Endothelial cell of umbilical vein (primary cell): ENCODE results near the gene ARHGAP15. TPM values are rescaled to one million over a fixed set of nuclear protein-coding genes. Genes with fewer than 3 reads are reported as not detected.

Experiments
- BruUV-seq: library from RNA; stranded (reverse); fragments of 400-500 nt; replicated peaks from 2 replicates; lab custom pipeline; 2021; lab: Mats Ljungman, UMichigan
- CTCF ChIA-PET: fragments of 300-600, 350-600 bp; sonication (Branson Sonifier 250); formaldehyde crosslinking; loops from one replicate; lab custom pipeline; 2021; ENCODE audit warnings: antibody characterized with exemption, inconsistent platforms; lab: Charles Lee
- POLR2A ChIA-PET: fragments of 300-600, 350-600 bp; sonication (Branson Sonifier 250); formaldehyde crosslinking; loops from one replicate; lab custom pipeline; 2021; ENCODE audit warnings: antibody characterized with exemption, inconsistent platforms; lab: Charles Lee
- DNase-seq: peaks from one replicate; pipeline ENCODE4 v3.0.0-alpha.2; 2011; ENCODE audit warnings: low read depth, low spot score
- FAIRE-seq: peaks from 2 replicates; lab custom pipeline; 2011; peaks lifted over from hg19 to GRCh38; lab: Jason Lieb, UNC
- H2AFZ ChIP-seq: 2 replicates; pipeline ENCODE4 v1.6.0; 2012; ENCODE audit warnings: low read depth, low read length, control low read depth, inconsistent platforms
- H3K27ac ChIP-seq: 2 replicates; pipeline ENCODE4 v1.5.1; 2011; ENCODE audit warnings: low read depth, mild to moderate bottlenecking, control low read depth, low read length, moderate library complexity; ENCODE audit not compliant: insufficient read depth
- H3K27me3 ChIP-seq, 2 experiments: 2 replicates each; pipeline versions ENCODE4 v1.6.0 to v1.6.1; 2011; ENCODE audit warnings: low read length in 2 of 2, mixed read lengths in 1 of 2; ENCODE audit not compliant: control insufficient read depth in 2 of 2, insufficient read depth in 2 of 2
- H3K36me3 ChIP-seq, 2 experiments: 2 replicates in 1 of 2; 3 replicates in 1 of 2; pipeline ENCODE4 v1.5.1; 2011; ENCODE audit warnings: low read length in 2 of 2, mild to moderate bottlenecking in 1 of 2, moderate library complexity in 1 of 2; ENCODE audit not compliant: control insufficient read depth in 2 of 2, insufficient read depth in 2 of 2; ENCODE audit errors: extremely low read depth in 1 of 2
- H3K4me1 ChIP-seq: 3 replicates; pipeline ENCODE4 v1.5.1; 2011; ENCODE audit warnings: mild to moderate bottlenecking, low read length; ENCODE audit not compliant: control insufficient read depth, insufficient read depth; ENCODE audit errors: extremely low read depth
- H3K4me2 ChIP-seq: 2 replicates; pipeline ENCODE4 v1.6.1; 2011; ENCODE audit warnings: low read length, control low read depth, mixed read lengths; ENCODE audit not compliant: insufficient read depth
- H3K4me3 ChIP-seq, 3 experiments: fragments of 200-600 bp in 1 of 3; sonication (generic), shearing (Covaris generic) in 1 of 3; replicated peaks in 1 of 3; 2 replicates each; pipeline ENCODE4 v1.5.1; 2011 to 2016; ENCODE audit warnings: control low read depth in 3 of 3, low read length in 3 of 3, mild to moderate bottlenecking in 2 of 3, inconsistent platforms in 1 of 3, low read depth in 1 of 3, moderate library complexity in 1 of 3; ENCODE audit not compliant: insufficient read depth in 1 of 3
- H3K79me2 ChIP-seq: 2 replicates; pipeline ENCODE4 v1.6.0; 2012; ENCODE audit warnings: low read length, inconsistent platforms; ENCODE audit not compliant: control insufficient read depth, insufficient read depth
- H3K9ac ChIP-seq: replicated peaks from 2 replicates; pipeline ENCODE3; 2011; ENCODE audit warnings: low read length, control low read depth; ENCODE audit not compliant: insufficient read depth; ENCODE audit errors: extremely low read depth
- H3K9me1 ChIP-seq: replicated peaks from 3 replicates; pipeline ENCODE4 v1.6.0; 2011; ENCODE audit warnings: mild to moderate bottlenecking, low read length; ENCODE audit not compliant: control insufficient read depth, insufficient read depth; ENCODE audit errors: extremely low read depth
- H3K9me3 ChIP-seq: replicated peaks from 2 replicates; pipeline ENCODE4 v1.5.1; 2012; ENCODE audit warnings: low read length, inconsistent platforms; ENCODE audit not compliant: control insufficient read depth, insufficient read depth
- H4K20me1 ChIP-seq: replicated peaks from 2 replicates; pipeline ENCODE3; 2011; ENCODE audit warnings: mild to moderate bottlenecking, low read length; ENCODE audit not compliant: control insufficient read depth, insufficient read depth; ENCODE audit errors: extremely low read depth
- EZH2 ChIP-seq: IDR thresholded peaks from 2 replicates; pipeline ENCODE4 v1.6.1; 2012; ENCODE audit warnings: borderline replicate concordance, low read depth, mild to moderate bottlenecking, moderate library complexity, low read length, inconsistent platforms; ENCODE audit not compliant: severe bottlenecking
- FOS ChIP-seq: IDR thresholded peaks from 2 replicates; pipeline ENCODE4 v1.6.1; 2011; ENCODE audit warnings: mild to moderate bottlenecking, low read length, moderate library complexity, borderline replicate concordance; ENCODE audit not compliant: insufficient read depth
- GATA2 ChIP-seq: IDR thresholded peaks from 2 replicates; pipeline ENCODE4 v1.7.0; 2011; ENCODE audit warnings: low read depth, mild to moderate bottlenecking, moderate library complexity, mixed read lengths, low read length; ENCODE audit not compliant: insufficient read length, insufficient read depth
- JUN ChIP-seq: IDR thresholded peaks from 2 replicates; pipeline ENCODE4 v1.6.1; 2011; ENCODE audit warnings: borderline replicate concordance, low read depth; ENCODE audit not compliant: insufficient read length, insufficient read depth
- MYC ChIP-seq: IDR thresholded peaks from one replicate; pipeline ENCODE4 v1.6.1; 2011; ENCODE audit warnings: mild to moderate bottlenecking, low read depth, low read length
- POLR2A ChIP-seq: IDR thresholded peaks from 2 replicates; pipeline ENCODE4 v1.6.1; 2012; ENCODE audit warnings: low read depth, mild to moderate bottlenecking, control low read depth, low read length
- POLR2AphosphoS5 ChIP-seq: IDR thresholded peaks from 2 replicates; pipeline ENCODE4 v1.6.1; 2012; ENCODE audit warnings: low read depth, mild to moderate bottlenecking, control low read depth, low read length, moderate library complexity; ENCODE audit not compliant: insufficient read depth
- dilution Hi-C: fragments of 300-500 bp; cut with MboI; formaldehyde crosslinking; loops from one replicate; pipeline ENCODE4 v1.15.0; 2019; ENCODE audit warnings: low sequenced_read_pairs; ENCODE audit not compliant: extremely low pct_ligation_motif_present
- intact Hi-C: fragments of 100-400 bp; cut with micrococcal nuclease; formaldehyde crosslinking; loops from one replicate; pipeline ENCODE4 v1.10.0; 2022
- polyA plus RNA-seq, 4 experiments: library from polyadenylated mRNA; depleted of rRNA in 3 of 4; stranded (reverse) in 3 of 4; unstranded in 1 of 4; fragments of >200 nt; gene quantifications; 2 replicates each; pipeline versions ENCODE4 v1.2.1 to v1.2.3, GENCODE V29; 2011 to 2012; ENCODE audit warnings: missing spikeins in 1 of 4
- total RNA-seq: library from RNA; stranded (reverse); gene quantifications from 2 replicates; pipeline ENCODE4 v1.2.3, GENCODE V29; 2021
- TF ChIP-seq, protein P1 (sequence below): IDR thresholded peaks from 2 replicates; pipeline ENCODE4 v1.6.1; 2011; ENCODE audit not compliant: insufficient read depth, insufficient read length
- TF ChIP-seq, protein P2 (sequence below), 2 donors: IDR thresholded peaks; 1 replicate in 1 of 2; 2 replicates in 1 of 2; pipeline ENCODE4 v1.5.1; 2011; ENCODE audit warnings: low read length in 2 of 2, mild to moderate bottlenecking in 2 of 2, moderate library complexity in 2 of 2, control low read depth in 1 of 2, inconsistent platforms in 1 of 2, low read depth in 1 of 2; ENCODE audit not compliant: insufficient read depth in 1 of 2; ENCODE audit errors: extremely low read depth in 1 of 2

ARHGAP15 gene
- total and polyA plus RNA-seq, 2 donors (not counting 3 experiments of a cell fraction or from before 2014, with no cell fraction given), result not detected

DNA sequence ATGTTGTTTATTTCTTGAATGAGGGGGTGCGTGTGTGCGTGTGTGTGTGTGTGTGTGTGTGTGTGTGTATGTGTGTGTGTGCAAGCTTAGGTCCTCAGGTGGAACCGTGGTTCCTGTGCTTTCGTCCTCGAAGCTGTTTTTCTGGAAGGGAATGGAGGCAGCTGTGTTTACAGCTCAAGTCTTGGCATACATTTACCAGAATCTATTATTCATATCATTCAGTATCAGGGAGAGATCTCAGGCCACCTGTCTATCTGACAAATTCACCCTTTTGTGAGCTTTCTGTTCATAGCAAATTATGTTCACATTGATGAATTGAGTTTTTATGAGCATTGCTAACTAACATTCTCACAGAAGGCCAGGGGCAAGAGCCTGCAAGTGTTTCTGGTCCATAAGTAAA, 550.4 kb downstream of the ARHGAP15 start:
- FAIRE-seq (no peak), DNase-seq (no peak)
- Histone ChIP-seq H3K9ac (no peak overlapping the region), H3K4me3 (no peak overlapping the region), H3K79me2 (no peaks in the 10 kb centered on the region), H2AFZ (no peak overlapping the region), H3K9me1 (no peaks in the 10 kb centered on the region), H3K4me2 (no peak overlapping the region), H3K27ac (no peak overlapping the region), H4K20me1 (no peaks in the 10 kb centered on the region), H3K36me3 (no peaks in the 10 kb centered on the region), H3K4me1 (no peaks in the 10 kb centered on the region), H3K27me3 (no peaks in the 10 kb centered on the region), H3K9me3 (no peaks in the 10 kb centered on the region)
- no TSS peak for BruUV-seq
- dilution Hi-C loops (no loop called here), intact Hi-C loops (no loop called here)
- ChIA-PET POLR2A (no interaction called here), CTCF (interaction anchor here (0.7 to 1.6 kb wide), 2 partner anchors 15 to 1187 kb away, joined by 3 to 5 read pairs; no protein-coding TSS in a partner anchor)
- TF ChIP-seq POLR2A (no peak), JUN (no peak), MYC (no peak)

DNA sequence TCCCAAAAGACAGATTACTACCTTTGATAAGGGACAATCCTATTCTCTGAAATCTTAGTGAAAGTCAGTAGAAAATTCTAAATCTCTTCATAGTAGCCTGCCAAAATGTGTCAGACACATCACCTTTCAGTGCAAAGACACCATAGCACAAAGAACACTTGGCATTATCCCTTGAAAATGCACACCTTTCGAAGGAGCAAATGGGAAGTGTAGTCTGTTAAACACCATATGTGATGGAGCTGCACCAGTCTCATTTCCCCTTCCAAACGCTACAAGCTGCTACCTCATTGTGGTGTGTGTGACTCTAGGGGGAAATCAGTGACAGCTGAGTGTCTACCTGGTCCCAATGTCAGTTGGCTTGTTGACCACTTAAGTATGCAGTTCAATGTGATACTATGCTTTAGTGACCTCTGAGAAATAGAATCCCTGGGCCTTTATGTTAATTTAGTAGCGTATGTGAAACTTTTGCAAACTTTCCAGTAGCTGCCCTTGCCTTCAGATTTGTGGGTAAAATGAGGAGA, 551.7 kb downstream of the ARHGAP15 start:
- no peaks in the 10 kb centered on the region for H3K9me3 ChIP-seq
- H4K20me1 ChIP-seq, result no peaks in the 10 kb centered on the region
- dilution Hi-C loops (no loop called here), intact Hi-C loops (no loop called here)
- no peaks in the 10 kb centered on the region for H3K36me3 ChIP-seq
- TF ChIP-seq POLR2A (no peak), JUN (no peak), GATA2 (no peak), POLR2AphosphoS5 (no peak), FOS (no peak), MYC (no peak), EZH2 (no peak)
- TF ChIP-seq, protein P1, sequence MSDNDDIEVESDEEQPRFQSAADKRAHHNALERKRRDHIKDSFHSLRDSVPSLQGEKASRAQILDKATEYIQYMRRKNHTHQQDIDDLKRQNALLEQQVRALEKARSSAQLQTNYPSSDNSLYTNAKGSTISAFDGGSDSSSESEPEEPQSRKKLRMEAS, result no peak
- TF ChIP-seq, protein P2, sequence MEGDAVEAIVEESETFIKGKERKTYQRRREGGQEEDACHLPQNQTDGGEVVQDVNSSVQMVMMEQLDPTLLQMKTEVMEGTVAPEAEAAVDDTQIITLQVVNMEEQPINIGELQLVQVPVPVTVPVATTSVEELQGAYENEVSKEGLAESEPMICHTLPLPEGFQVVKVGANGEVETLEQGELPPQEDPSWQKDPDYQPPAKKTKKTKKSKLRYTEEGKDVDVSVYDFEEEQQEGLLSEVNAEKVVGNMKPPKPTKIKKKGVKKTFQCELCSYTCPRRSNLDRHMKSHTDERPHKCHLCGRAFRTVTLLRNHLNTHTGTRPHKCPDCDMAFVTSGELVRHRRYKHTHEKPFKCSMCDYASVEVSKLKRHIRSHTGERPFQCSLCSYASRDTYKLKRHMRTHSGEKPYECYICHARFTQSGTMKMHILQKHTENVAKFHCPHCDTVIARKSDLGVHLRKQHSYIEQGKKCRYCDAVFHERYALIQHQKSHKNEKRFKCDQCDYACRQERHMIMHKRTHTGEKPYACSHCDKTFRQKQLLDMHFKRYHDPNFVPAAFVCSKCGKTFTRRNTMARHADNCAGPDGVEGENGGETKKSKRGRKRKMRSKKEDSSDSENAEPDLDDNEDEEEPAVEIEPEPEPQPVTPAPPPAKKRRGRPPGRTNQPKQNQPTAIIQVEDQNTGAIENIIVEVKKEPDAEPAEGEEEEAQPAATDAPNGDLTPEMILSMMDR (IDR thresholded peaks at IDR 0.05; ENCODE audit: extremely low read depth in 1 of 2, insufficient read depth in 1 of 2, low read depth in 1 of 2, low read length in 2 of 2), result no peak
- H3K9me1 ChIP-seq, result no peaks in the 10 kb centered on the region
- H3K27me3 ChIP-seq, result no peaks in the 10 kb centered on the region
- POLR2A ChIA-PET, result no interaction called here
- no peak overlapping the region for H3K4me2 ChIP-seq
- DNase-seq, result no peak
- no peaks in the 10 kb centered on the region for H3K79me2 ChIP-seq
- CTCF ChIA-PET, result interaction anchor here (1.6 kb wide), 1 partner anchor 13 kb away, joined by 5 read pairs; no protein-coding TSS in a partner anchor
- H2AFZ ChIP-seq, result no peak overlapping the region
- BruUV-seq, result no TSS peak
- no peak overlapping the region for H3K4me3 ChIP-seq
- H3K4me1 ChIP-seq, result no peaks in the 10 kb centered on the region
- no peak for FAIRE-seq
- H3K9ac ChIP-seq, result no peak overlapping the region
- no peak overlapping the region for H3K27ac ChIP-seq
